Activated T-helper 17 cell treated with anti-CD3 and anti-CD28 coated beads, Interleukin-2, amount 50 U/mL, for 72 hours (primary cell): ENCODE measurements around the gene CLIP2. TPM values are rescaled to one million over a fixed set of nuclear protein-coding genes. Genes with fewer than 3 reads are reported as not detected.
"Not testable (repeated sequence)": the region's sequence is repeated elsewhere in the genome, so short reads cannot be mapped to it uniquely, and the experiment has no call there.

Source experiments
- ATAC-seq: fragments of 150-1000 bp; cut with Tn5 transposase; replicated peaks from 2 replicates; pipeline ENCODE4 v1.10.0; 2021; ENCODE audit warnings: mild to moderate bottlenecking, moderate library complexity
- H3K27ac Mint-ChIP-seq: one replicate; pipeline ENCODE4 v1.8.0; 2022; ENCODE audit warnings: mixed read lengths
- H3K27me3 Mint-ChIP-seq: one replicate; pipeline ENCODE4 v1.8.0; 2022; ENCODE audit warnings: mixed read lengths
- H3K36me3 Mint-ChIP-seq: one replicate; pipeline ENCODE4 v1.8.0; 2022; ENCODE audit warnings: low read depth, mild to moderate bottlenecking, mixed read lengths
- H3K4me1 Mint-ChIP-seq: one replicate; pipeline ENCODE4 v1.8.0; 2022; ENCODE audit warnings: mixed read lengths
- H3K4me3 Mint-ChIP-seq: one replicate; pipeline ENCODE4 v1.8.0; 2022; ENCODE audit warnings: mild to moderate bottlenecking, mixed read lengths
- H3K9me3 Mint-ChIP-seq: one replicate; pipeline ENCODE4 v1.8.0; 2022; ENCODE audit warnings: mixed read lengths
- total RNA-seq, 2 donors: library from RNA; stranded (reverse); gene quantifications; one replicate each; pipeline ENCODE4 v1.2.3, GENCODE V29; 2022

Gene CLIP2
- total RNA-seq, 2 donors from 2014 or later, result 0.93 to 1.6 TPM

DNA sequence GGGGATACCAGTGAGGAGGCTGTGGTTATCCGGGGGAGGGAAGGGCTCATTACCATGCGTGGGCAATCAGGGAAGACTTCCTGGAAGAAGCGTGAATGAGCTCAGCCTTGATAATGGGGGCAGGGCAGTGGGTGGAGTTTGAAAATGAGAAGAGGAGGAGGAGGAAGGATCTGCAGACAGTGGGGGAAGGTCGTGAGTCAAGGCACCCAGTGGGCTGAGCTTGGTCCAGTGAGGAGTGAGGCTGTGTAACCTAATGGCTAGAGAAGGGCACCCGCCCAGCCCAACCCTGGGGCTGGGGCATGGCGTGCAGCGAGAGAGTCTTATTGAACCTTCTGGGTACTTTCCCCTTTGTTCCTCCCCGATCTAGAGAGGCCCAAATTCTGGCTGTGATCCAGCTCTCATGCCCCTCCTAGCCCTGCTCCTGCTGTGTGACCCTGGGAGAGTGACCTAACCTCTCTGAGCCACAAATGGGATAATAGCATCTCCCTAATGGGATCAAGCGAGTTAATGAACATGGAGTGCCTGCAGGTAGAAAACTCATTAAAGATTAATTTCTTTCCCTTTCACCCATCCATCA lies 31.5 kb downstream of the CLIP2 start:
- Mint-ChIP-seq H3K4me1 (peaks cover 8% of the 10 kb centered on the region), H3K27me3 (no peaks in the 10 kb centered on the region), H3K36me3 (no peaks in the 10 kb centered on the region), H3K4me3 (peak overlapping the region; percentile 43), H3K9me3 (no peaks in the 10 kb centered on the region), H3K27ac (peak overlapping the region; percentile 76)
- peak; percentile 51 for ATAC-seq

DNA sequence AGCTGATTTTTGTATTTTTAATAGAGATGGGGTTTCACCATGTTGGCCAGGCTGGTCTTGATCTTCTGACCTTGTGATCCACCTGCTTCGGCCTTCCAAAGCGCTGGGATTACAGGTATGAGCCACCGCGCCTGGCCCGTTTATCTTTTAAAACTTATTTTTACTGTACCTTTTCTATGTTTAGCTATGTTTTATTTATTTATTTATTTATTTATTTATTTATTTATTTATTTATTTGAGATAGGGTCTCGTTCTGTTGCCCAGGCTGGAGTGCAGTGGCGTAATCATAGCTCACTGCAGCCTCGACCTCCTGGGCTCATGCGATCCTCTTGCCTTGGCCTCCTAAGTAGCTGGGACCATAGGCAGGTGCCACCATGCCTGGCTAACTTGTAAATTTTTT lies 33.7 kb downstream of the CLIP2 start:
- not testable (repeated sequence) for ATAC-seq, H3K27me3 Mint-ChIP-seq, H3K9me3 Mint-ChIP-seq, H3K4me1 Mint-ChIP-seq, H3K27ac Mint-ChIP-seq, H3K36me3 Mint-ChIP-seq, H3K4me3 Mint-ChIP-seq

DNA sequence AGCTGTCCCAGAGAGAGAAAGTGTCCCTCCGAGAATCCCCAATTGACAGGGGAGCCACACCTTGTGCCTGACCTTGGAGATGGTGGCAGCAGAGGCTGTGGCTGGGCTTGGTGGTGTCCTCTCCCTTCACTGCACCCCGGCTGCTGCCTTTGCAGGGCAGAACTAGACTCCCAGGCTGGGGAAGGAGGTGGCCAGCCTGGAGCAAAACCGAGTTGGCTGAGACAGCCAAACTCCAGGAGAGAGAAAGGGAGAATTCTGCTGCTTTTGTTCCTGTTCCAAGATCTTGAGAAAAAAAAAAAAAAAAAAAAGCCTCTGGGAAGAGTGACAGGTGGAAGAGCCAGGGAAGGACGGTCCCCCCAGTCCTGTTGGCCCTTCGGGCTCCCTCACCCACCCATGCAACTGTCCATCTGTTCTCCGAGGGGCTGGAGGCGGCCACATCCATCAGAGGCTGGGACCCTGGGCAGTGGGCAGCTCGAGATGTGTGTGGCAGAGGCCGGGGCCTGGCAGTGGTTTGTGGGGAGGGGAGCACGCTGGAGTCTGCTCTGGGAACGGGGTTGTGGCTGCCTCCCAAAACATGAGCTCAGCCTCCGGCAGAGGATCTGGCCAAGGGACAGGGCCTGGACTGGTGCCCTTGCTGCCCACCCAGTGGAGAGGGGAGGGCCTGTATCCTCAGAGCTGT lies 35.5 kb downstream of the CLIP2 start:
- no peak overlapping the region for H3K27ac Mint-ChIP-seq

DNA sequence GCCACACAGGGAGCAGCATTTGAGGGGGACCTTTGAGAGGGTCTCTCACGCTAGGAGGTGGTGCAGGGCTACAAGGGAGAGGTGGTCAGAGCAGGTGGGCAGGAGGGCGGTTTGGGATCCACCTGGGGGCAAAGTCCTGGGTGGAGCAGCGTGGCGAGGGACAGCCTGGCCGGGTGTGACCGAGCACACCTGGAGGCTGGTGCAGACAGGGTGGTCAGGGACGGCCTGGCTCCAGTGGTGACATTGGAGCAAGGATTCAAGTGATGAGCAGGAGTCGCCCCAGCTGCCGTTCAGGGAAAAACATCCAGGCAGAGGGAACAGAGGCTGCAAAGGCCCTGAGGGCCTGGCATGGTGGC lies 36.0 kb downstream of the CLIP2 start:
- Mint-ChIP-seq H3K27ac (no peak overlapping the region), H3K36me3 (no peaks in the 10 kb centered on the region), H3K4me3 (no peak overlapping the region), H3K9me3 (no peaks in the 10 kb centered on the region), H3K4me1 (peaks cover 8% of the 10 kb centered on the region), H3K27me3 (no peaks in the 10 kb centered on the region)
- ATAC-seq, result no peak

More for the DNA sequence above, 35.5 kb downstream of the CLIP2 start:
- Mint-ChIP-seq H3K27me3 (no peaks in the 10 kb centered on the region), H3K9me3 (no peaks in the 10 kb centered on the region), H3K36me3 (no peaks in the 10 kb centered on the region), H3K4me3 (no peak overlapping the region), H3K4me1 (peaks cover 8% of the 10 kb centered on the region)
- ATAC-seq, result no peak

DNA sequence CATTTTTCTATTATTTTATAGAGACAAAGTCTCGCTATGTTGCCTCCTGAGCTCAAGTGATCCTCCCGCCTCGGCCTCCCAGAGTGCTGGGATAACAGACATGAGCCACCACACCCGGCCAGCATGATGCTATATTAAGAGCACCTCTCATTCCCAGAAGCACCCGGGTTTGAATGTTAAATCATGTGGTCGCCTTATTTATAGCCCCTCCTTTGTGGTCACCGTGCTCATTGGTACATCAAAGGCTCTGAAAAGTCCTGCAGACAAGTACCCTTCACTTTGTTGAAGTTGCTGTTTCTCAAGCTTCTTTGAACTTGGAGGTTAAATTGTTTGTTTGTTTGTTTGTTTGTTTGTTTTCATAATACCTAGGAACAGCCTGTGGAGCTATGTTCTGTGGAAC lies 40.0 kb downstream of the CLIP2 start:
- ATAC-seq, result no peak
- no peaks in the 10 kb centered on the region for H3K4me1 Mint-ChIP-seq
- no peaks in the 10 kb centered on the region for H3K27me3 Mint-ChIP-seq
- no peak overlapping the region for H3K4me3 Mint-ChIP-seq
- no peaks in the 10 kb centered on the region for H3K9me3 Mint-ChIP-seq
- H3K36me3 Mint-ChIP-seq, result no peaks in the 10 kb centered on the region
- no peak overlapping the region for H3K27ac Mint-ChIP-seq

DNA sequence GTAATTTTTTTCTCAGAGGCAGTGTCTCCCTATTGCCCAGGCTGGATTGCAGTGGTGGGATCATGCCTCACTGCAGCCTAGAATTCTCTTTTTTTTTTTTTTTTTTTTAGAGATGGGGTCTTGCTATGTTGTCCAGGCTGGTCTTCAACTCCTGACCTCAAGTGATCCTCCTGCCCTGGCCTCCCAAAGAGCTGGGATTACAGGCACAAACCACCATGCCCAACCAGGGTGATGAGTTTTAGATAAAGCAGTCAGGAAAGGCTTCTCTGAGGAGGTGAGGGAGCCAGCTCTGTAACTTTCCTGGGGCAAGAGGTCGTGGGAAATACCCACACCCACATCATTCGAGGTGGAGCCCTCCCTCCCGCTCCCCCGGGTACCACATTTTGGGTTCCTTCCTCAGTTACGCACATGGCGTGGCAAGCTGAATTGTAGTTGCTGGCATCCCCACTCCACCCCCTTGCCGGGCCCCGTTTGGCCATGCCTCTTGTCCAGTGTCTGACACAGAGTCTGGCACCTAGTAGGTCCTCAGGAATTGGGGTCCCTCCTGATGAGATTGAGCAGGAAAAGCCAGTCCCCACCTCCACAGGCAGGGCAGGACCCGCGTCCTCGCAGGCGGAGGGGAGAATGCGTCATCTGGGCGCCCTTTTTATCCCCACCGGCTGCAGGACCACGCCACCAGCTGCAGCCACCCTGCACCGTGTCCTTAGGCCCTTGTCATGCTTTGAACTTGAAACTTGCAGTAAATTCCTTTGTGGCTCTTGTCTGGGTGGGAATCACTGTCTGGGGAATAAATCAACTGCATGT lies 43.4 kb downstream of the CLIP2 start:
- no peak overlapping the region for H3K27ac Mint-ChIP-seq
- H3K4me1 Mint-ChIP-seq, result no peaks in the 10 kb centered on the region

DNA sequence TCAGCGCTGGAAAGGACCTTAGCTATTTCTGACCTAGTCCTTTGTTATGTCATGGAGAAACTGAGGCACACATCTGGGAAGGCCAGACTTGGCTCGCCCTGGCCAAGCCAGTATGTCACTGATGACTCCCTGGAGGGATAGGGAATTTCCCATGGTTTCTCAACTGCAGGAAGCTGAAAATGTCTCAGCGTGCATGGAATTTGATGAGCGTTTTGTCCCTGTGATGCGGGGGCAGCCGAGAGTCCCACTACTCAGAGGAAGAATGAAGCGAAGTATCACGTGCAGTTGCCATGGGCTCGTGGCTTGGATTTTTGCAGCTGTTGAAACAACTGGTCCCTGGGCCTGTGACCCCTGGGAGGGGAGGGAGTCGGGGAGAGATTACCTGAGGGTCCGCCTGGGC lies 44.8 kb downstream of the CLIP2 start:
- ATAC-seq, result no peak
- H3K27ac Mint-ChIP-seq, result no peak overlapping the region
- no peaks in the 10 kb centered on the region for H3K36me3 Mint-ChIP-seq
- H3K9me3 Mint-ChIP-seq, result no peaks in the 10 kb centered on the region
- no peaks in the 10 kb centered on the region for H3K4me1 Mint-ChIP-seq
- no peak overlapping the region for H3K4me3 Mint-ChIP-seq
- no peaks in the 10 kb centered on the region for H3K27me3 Mint-ChIP-seq

More for the DNA sequence above, 43.4 kb downstream of the CLIP2 start:
- Mint-ChIP-seq H3K9me3 (no peaks in the 10 kb centered on the region), H3K4me3 (no peak overlapping the region), H3K27me3 (no peaks in the 10 kb centered on the region), H3K36me3 (no peaks in the 10 kb centered on the region)
- ATAC-seq, result no peak

DNA sequence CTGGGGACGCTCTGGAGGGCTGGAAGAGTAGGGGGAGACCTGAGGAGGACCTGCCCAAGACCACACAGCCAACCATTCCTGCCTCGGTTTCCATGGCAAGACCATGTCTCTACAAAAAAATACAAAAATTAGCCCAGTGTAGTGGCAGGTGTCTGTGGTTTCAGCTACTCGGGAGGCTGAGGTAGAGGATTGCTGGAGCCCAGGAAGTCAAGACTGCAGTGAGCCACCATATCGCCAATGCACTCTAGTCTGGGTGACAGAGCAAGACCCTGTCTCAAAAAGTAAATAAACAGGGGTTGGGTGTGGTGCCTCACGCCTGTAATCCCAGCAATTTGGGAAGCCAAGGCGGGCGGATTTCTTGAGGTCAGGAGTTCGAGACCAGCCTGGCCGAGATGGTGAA lies 48.7 kb downstream of the CLIP2 start:
- Mint-ChIP-seq H3K27ac (no peak overlapping the region), H3K27me3 (no peaks in the 10 kb centered on the region), H3K36me3 (no peaks in the 10 kb centered on the region), H3K4me3 (no peak overlapping the region), H3K9me3 (no peaks in the 10 kb centered on the region), H3K4me1 (no peaks in the 10 kb centered on the region)
- no peak for ATAC-seq

DNA sequence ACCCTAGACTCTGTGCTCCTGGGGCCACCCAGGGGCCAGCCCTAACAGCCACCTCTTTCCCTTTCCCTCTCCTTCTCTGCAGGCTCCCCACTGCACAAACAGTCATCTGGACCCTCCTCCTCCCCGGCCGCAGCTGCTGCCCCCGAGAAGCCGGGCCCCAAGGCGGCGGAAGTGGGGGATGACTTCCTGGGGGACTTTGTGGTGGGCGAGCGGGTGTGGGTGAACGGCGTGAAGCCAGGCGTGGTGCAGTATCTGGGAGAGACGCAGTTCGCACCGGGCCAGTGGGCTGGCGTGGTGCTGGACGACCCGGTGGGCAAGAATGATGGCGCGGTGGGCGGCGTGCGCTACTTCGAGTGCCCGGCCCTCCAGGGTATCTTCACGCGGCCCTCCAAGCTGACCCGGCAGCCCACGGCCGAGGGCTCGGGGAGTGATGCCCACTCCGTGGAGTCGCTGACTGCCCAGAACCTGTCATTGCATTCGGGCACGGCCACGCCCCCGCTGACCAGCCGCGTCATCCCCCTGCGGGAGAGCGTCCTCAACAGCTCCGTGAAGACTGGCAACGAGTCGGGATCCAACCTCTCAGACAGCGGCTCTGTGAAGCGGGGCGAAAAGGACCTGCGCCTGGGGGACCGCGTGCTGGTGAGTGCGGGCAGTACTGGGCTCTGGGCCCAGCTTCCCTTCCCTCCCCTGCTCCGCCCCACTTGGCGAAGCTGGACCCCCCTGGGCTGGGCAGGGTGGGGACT lies 49.3 kb downstream of the CLIP2 start:
- no peaks in the 10 kb centered on the region for H3K4me1 Mint-ChIP-seq
- no peak for ATAC-seq
- H3K27me3 Mint-ChIP-seq, result no peaks in the 10 kb centered on the region
- no peaks in the 10 kb centered on the region for H3K36me3 Mint-ChIP-seq
- no peaks in the 10 kb centered on the region for H3K9me3 Mint-ChIP-seq
- H3K27ac Mint-ChIP-seq, result no peak overlapping the region
- no peak overlapping the region for H3K4me3 Mint-ChIP-seq

DNA sequence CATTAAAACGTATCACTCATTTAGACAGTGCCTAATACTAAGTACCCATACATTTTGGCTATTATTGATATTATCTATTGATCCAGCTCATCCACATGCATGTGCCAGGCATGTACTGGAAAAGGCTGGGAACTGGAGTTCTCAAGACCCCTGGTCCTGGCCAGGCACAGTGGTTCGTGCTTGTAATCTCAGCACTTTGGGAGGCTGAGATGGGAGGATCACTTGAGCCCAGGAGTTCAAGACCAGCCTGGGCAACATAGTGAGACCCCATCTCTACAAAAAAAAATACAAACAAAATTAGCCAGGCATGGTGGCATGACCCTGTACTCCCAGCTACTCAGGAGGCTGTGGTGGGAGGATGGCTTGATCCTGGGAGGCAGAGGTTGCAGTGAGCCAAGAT lies 50.4 kb downstream of the CLIP2 start:
- H3K4me1 Mint-ChIP-seq, H3K4me3 Mint-ChIP-seq, H3K27ac Mint-ChIP-seq, H3K36me3 Mint-ChIP-seq, H3K27me3 Mint-ChIP-seq, ATAC-seq, H3K9me3 Mint-ChIP-seq: not testable (repeated sequence)

DNA sequence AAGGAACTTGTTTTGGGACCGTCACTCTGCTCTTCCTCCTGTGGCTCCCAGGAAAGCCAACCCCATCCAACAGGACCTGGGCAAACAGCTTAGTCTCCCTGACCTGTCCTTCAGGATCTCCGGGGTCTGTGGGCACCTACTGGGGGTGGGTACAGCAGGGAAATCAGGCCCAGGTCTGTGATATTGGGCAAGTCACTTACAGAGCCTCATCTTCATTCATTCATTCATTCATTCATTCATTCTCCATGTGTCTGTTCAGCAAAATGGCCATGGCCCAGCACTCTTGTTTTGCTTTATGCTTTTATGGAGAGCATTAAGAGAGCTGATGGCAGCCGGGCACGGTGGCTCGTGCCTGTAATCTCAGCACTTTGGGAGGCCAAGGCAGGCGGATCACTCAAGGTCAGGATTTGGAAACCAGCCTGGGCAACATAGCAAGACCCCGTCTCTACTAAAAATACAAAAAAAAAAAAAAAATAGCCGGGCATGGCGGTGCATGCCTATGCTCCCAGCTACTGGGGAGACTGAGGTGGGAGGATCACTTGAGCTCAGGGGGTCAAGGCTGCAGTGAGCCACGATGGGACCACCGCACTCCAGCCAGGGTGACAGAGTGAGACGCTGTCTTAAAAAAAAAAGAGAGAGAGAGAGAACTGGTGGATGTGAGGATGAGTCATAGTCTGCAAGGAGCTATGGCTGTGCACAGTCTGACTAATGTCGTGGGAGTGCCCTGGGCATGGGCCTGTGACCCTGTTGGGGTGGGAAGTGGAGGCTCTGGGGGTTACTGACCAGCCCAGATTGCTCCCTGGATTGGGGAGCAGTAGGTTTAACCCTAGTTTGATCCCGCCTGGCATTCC lies 54.3 kb downstream of the CLIP2 start:
- Mint-ChIP-seq H3K27ac (no peak overlapping the region), H3K36me3 (no peaks in the 10 kb centered on the region), H3K9me3 (no peaks in the 10 kb centered on the region), H3K4me3 (no peak overlapping the region), H3K27me3 (no peaks in the 10 kb centered on the region), H3K4me1 (no peaks in the 10 kb centered on the region)
- ATAC-seq, result peak; percentile 95

DNA sequence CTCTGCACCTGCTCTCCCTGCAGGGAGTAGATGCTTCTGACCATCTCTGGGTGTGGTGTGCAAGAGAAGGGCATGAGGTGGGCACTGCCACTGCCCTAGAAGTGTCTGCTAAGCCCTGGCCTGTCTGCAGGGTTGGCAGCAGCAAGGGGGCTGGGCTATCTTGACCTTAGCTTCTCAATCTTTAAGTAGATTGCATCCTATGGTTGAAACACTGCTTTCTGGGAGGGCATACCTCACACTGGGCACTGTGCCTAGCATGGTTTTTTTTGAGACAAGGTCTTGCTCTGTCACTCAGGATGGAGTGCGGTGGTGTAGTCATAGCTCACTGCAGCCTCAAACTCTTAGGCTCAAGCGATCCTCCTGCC lies 54.9 kb downstream of the CLIP2 start:
- no peak for ATAC-seq
- Mint-ChIP-seq H3K36me3 (no peaks in the 10 kb centered on the region), H3K27ac (no peak overlapping the region), H3K4me1 (no peaks in the 10 kb centered on the region), H3K9me3 (no peaks in the 10 kb centered on the region), H3K4me3 (no peak overlapping the region), H3K27me3 (no peaks in the 10 kb centered on the region)

DNA sequence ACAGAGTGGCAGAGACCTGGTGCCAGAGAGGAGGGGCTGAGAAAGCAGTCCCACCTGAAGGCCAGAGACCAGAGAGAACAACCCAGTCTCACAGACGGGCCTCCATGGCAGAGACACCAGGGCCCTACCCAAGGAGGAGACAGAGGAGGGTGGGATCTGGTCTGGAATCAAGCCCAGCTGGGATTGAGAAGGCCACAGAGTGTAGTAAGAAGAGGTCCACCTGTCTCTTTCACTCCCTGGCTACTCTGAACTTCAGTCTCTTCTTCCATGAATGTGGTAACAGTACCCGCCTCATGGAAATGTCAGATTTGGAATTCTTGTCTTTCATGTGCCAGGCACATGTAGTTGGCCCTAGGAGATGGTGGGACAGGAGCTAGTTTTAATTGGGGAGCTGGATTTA lies 55.6 kb downstream of the CLIP2 start:
- Mint-ChIP-seq H3K4me1 (no peaks in the 10 kb centered on the region), H3K27ac (no peak overlapping the region), H3K9me3 (no peaks in the 10 kb centered on the region), H3K36me3 (no peaks in the 10 kb centered on the region), H3K4me3 (no peak overlapping the region), H3K27me3 (no peaks in the 10 kb centered on the region)
- no peak for ATAC-seq

DNA sequence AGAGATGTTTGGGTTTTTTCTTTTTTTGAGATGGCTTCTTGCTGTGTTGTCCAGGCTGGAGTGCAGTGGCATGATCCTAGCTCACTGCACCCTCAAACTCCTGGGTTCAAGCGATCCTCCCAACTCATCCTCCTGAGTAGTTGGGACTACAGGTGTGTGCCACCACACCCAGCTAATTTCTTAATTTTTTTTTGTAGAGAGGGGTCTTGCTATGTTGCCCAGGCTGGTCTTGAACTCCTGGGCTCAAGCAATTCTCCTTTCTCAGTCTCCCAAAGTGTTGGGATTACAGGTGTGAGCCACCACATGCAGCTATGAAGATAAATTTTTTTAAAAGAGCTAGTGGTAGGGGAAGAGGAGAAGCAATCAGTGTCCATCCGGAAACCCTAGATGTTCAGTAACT lies 56.8 kb downstream of the CLIP2 start:
- no peak for ATAC-seq
- no peaks in the 10 kb centered on the region for H3K9me3 Mint-ChIP-seq
- no peaks in the 10 kb centered on the region for H3K36me3 Mint-ChIP-seq
- H3K4me3 Mint-ChIP-seq, result no peak overlapping the region
- H3K4me1 Mint-ChIP-seq, result no peaks in the 10 kb centered on the region
- no peaks in the 10 kb centered on the region for H3K27me3 Mint-ChIP-seq
- no peak overlapping the region for H3K27ac Mint-ChIP-seq
